Astrocyte (in vitro differentiated cells and primary cell): ENCODE data around the gene ABO. TPM values are rescaled to one million over a fixed set of nuclear protein-coding genes. Genes with fewer than 3 reads are reported as not detected.
"Not testable (repeated sequence)": the region's sequence is repeated elsewhere in the genome, so short reads cannot be mapped to it uniquely, and the experiment has no call there.

Experiments
- DNase-seq: peaks from one replicate; pipeline ENCODE4 v3.0.0-alpha.2; 2010; ENCODE audit warnings: low read depth
- FAIRE-seq: peaks from 2 replicates; lab custom pipeline; 2011; peaks lifted over from hg19 to GRCh38; lab: Jason Lieb, UNC
- H2AFZ ChIP-seq: 2 replicates; pipeline ENCODE4 v1.6.0; 2012; ENCODE audit warnings: low read depth, low read length, inconsistent platforms
- H3K27ac ChIP-seq: 2 replicates; pipeline ENCODE4 v1.5.1; 2011; ENCODE audit warnings: low read depth, low read length, inconsistent platforms
- H3K27me3 ChIP-seq: 2 replicates; pipeline ENCODE4 v1.6.0; 2011; ENCODE audit warnings: low read length, inconsistent platforms; ENCODE audit not compliant: insufficient read depth
- H3K36me3 ChIP-seq: 2 replicates; pipeline ENCODE4 v1.5.1; 2011; ENCODE audit warnings: low read length, inconsistent platforms; ENCODE audit not compliant: insufficient read depth
- H3K4me1 ChIP-seq: 2 replicates; pipeline ENCODE4 v1.5.1; 2011; ENCODE audit warnings: low read length, inconsistent platforms; ENCODE audit not compliant: insufficient read depth
- H3K4me2 ChIP-seq: 2 replicates; pipeline ENCODE4 v1.6.0; 2012; ENCODE audit warnings: low read length, inconsistent platforms
- H3K4me3 ChIP-seq: 2 replicates; pipeline ENCODE4 v1.5.1; 2011; ENCODE audit warnings: low read depth, mild to moderate bottlenecking, low read length, inconsistent platforms; ENCODE audit not compliant: insufficient read depth
- H3K79me2 ChIP-seq: 2 replicates; pipeline ENCODE4 v1.6.0; 2012; ENCODE audit warnings: mild to moderate bottlenecking, low read length, inconsistent platforms; ENCODE audit not compliant: insufficient read depth
- H3K9ac ChIP-seq: 2 replicates; pipeline ENCODE4 v1.6.0; 2012; ENCODE audit warnings: mild to moderate bottlenecking, low read length, inconsistent platforms
- H3K9me3 ChIP-seq: 2 replicates; pipeline ENCODE4 v1.5.1; 2012; ENCODE audit warnings: low read depth, mild to moderate bottlenecking, low read length, inconsistent platforms; ENCODE audit not compliant: insufficient read depth
- H4K20me1 ChIP-seq: 2 replicates; pipeline ENCODE4 v1.6.0; 2012; ENCODE audit warnings: low read length, inconsistent platforms; ENCODE audit not compliant: insufficient read depth
- H3K27ac Mint-ChIP-seq: one replicate; pipeline ENCODE4 v1.8.0; 2021; ENCODE audit warnings: mild to moderate bottlenecking, mixed read lengths; ENCODE audit not compliant: unreplicated experiment
- H3K27me3 Mint-ChIP-seq: one replicate; pipeline ENCODE4 v1.8.0; 2021; ENCODE audit warnings: low read depth, mixed read lengths; ENCODE audit not compliant: unreplicated experiment
- H3K36me3 Mint-ChIP-seq: one replicate; pipeline ENCODE4 v1.8.0; 2021; ENCODE audit warnings: low read depth, mixed read lengths; ENCODE audit not compliant: unreplicated experiment
- H3K4me1 Mint-ChIP-seq: one replicate; pipeline ENCODE4 v1.8.0; 2021; ENCODE audit warnings: low read depth, mixed read lengths; ENCODE audit not compliant: unreplicated experiment
- H3K4me3 Mint-ChIP-seq: one replicate; pipeline ENCODE4 v1.8.0; 2021; ENCODE audit warnings: mild to moderate bottlenecking, moderate library complexity, mixed read lengths; ENCODE audit not compliant: unreplicated experiment
- H3K9me3 Mint-ChIP-seq: one replicate; pipeline ENCODE4 v1.8.0; 2021; ENCODE audit warnings: mild to moderate bottlenecking, mixed read lengths; ENCODE audit not compliant: unreplicated experiment
- CTCF ChIP-seq: IDR thresholded peaks from 2 replicates; pipeline ENCODE4 v1.5.1; 2011; ENCODE audit warnings: low read depth, mild to moderate bottlenecking, inconsistent platforms, low read length, moderate library complexity; ENCODE audit not compliant: insufficient read depth
- EZH2 ChIP-seq: IDR thresholded peaks from 2 replicates; pipeline ENCODE4 v1.6.1; 2012; ENCODE audit warnings: mild to moderate bottlenecking, low read length, inconsistent platforms; ENCODE audit not compliant: insufficient read depth
- total RNA-seq: library from RNA; stranded (reverse); gene quantifications from 2 replicates; pipeline ENCODE4 v1.2.1, GENCODE V29; 2021

The ABO gene
- total RNA-seq, 1 donor from 2014 or later = not detected

GRCh38 chr9:133230093-133230492, 44.9 kb downstream of the ABO start:
- Histone ChIP-seq H4K20me1 (no peaks in the 10 kb centered on the region), H3K4me3 (no peak overlapping the region), H3K9ac (no peak overlapping the region), H3K36me3 (no peaks in the 10 kb centered on the region), H3K9me3 (no peaks in the 10 kb centered on the region), H3K27ac (no peak overlapping the region), H3K79me2 (no peaks in the 10 kb centered on the region), H2AFZ (no peak overlapping the region), H3K4me1 (no peaks in the 10 kb centered on the region), H3K4me2 (no peak overlapping the region), H3K27me3 (no peaks in the 10 kb centered on the region)
- no peak for FAIRE-seq
- peaks cover 17% of the 10 kb centered on the region for H3K27me3 Mint-ChIP-seq
- H3K4me1 Mint-ChIP-seq = no peaks in the 10 kb centered on the region
- no peak overlapping the region for H3K27ac Mint-ChIP-seq
- TF ChIP-seq CTCF = no peak
- TF ChIP-seq EZH2 = no peak
- no peak overlapping the region for H3K4me3 Mint-ChIP-seq
- no peak for DNase-seq
- H3K9me3 Mint-ChIP-seq = peaks cover 1% of the 10 kb centered on the region
- H3K36me3 Mint-ChIP-seq = no peaks in the 10 kb centered on the region

GRCh38 chr9:133228474-133229193, 46.4 kb downstream of the ABO start:
- H3K4me1 Mint-ChIP-seq, H3K36me3 Mint-ChIP-seq, H3K79me2 ChIP-seq, H3K9me3 Mint-ChIP-seq, H3K27me3 ChIP-seq, H3K9me3 ChIP-seq, H3K36me3 ChIP-seq, H3K27ac ChIP-seq, H3K9ac ChIP-seq, H3K4me2 ChIP-seq, DNase-seq, H4K20me1 ChIP-seq, H3K4me3 Mint-ChIP-seq, FAIRE-seq, H3K27ac Mint-ChIP-seq, H2AFZ ChIP-seq, H3K4me3 ChIP-seq, H3K4me1 ChIP-seq: not testable (repeated sequence)
- H3K27me3 Mint-ChIP-seq = peaks cover 22% of the 10 kb centered on the region

GRCh38 chr9:133227996-133228395, 47.0 kb downstream of the ABO start:
- not testable (repeated sequence) for H3K4me3 Mint-ChIP-seq, H4K20me1 ChIP-seq, H3K36me3 Mint-ChIP-seq, H3K4me3 ChIP-seq, H3K27ac Mint-ChIP-seq, H3K4me2 ChIP-seq, H3K27me3 ChIP-seq, FAIRE-seq, DNase-seq, H3K9ac ChIP-seq, H3K36me3 ChIP-seq, H3K9me3 Mint-ChIP-seq, H3K79me2 ChIP-seq, H3K27ac ChIP-seq, H3K9me3 ChIP-seq, H3K4me1 ChIP-seq, H3K4me1 Mint-ChIP-seq, H2AFZ ChIP-seq
- H3K27me3 Mint-ChIP-seq = peaks cover 27% of the 10 kb centered on the region
